22Rv1 (cell line): ENCODE data around the gene NID1.

Experiments used
- H3K27ac ChIP-seq: fragments of 450-650 bp; 2 replicates; pipeline ENCODE4 v1.5.1; 2017
- CTCF ChIP-seq: fragments of 450-650 bp; IDR thresholded peaks from 2 replicates; pipeline ENCODE4 v1.5.1; 2017; ENCODE audit warnings: mild to moderate bottlenecking
- ZFX ChIP-seq: fragments of 450-650 bp; IDR thresholded peaks from 2 replicates; pipeline ENCODE4 v1.6.1; 2017; ENCODE audit warnings: antibody characterized with exemption, borderline replicate concordance

Gene NID1

GRCh38 chr1:235942979-235943575, 121.8 kb downstream of the NID1 start:
- no peak overlapping the region for H3K27ac ChIP-seq
- no peak for TF ChIP-seq CTCF
- TF ChIP-seq ZFX = no peak

- H3K27ac ChIP-seq = no peak overlapping the region
- TF ChIP-seq ZFX = no peak
- TF ChIP-seq CTCF = no peak
Measured at GRCh38 chr1:235942625-235942934, 122.3 kb downstream of the NID1 start.

GRCh38 chr1:235941876-235942624, 122.8 kb downstream of the NID1 start:
- TF ChIP-seq CTCF (no peak), ZFX (no peak)
- no peak overlapping the region for H3K27ac ChIP-seq

GRCh38 chr1:235940285-235940684, 124.6 kb downstream of the NID1 start:
- TF ChIP-seq CTCF (no peak), ZFX (no peak)
- no peak overlapping the region for H3K27ac ChIP-seq

- TF ChIP-seq ZFX = no peak
- TF ChIP-seq CTCF = no peak
- H3K27ac ChIP-seq = no peak overlapping the region
Measured at GRCh38 chr1:235939480-235939775, 125.5 kb downstream of the NID1 start.

GRCh38 chr1:235938709-235939479, 126.0 kb downstream of the NID1 start:
- no peak overlapping the region for H3K27ac ChIP-seq
- TF ChIP-seq ZFX (no peak), CTCF (no peak)

- no peak for TF ChIP-seq CTCF
- TF ChIP-seq ZFX = no peak
- no peak overlapping the region for H3K27ac ChIP-seq
Measured at GRCh38 chr1:235937123-235937522, 127.8 kb downstream of the NID1 start.
